Ovary (tissue), 9 donors: ENCODE data around the gene SLC7A7. TPM values are rescaled to one million over a fixed set of nuclear protein-coding genes. Genes with fewer than 3 reads are reported as not detected.
A peak's percentile ranks its signal among the peaks of the same experiment; 100 is the strongest.
"Not testable (repeated sequence)": the region's sequence is repeated elsewhere in the genome, so short reads cannot be mapped to it uniquely, and the experiment has no call there.

Experiments used
- DNase-seq, 5 donors: peaks; one replicate each; pipeline ENCODE4 v3.0.0-alpha.2; 2019 to 2020
- H3K27ac ChIP-seq, 2 donors: fragments of 200-600 bp; one replicate each; pipeline versions ENCODE4 v1.5.1 to v1.8.0; 2019 to 2022
- H3K27me3 ChIP-seq: fragments of 200-600 bp; one replicate; pipeline ENCODE4 v1.8.0; 2022
- H3K36me3 ChIP-seq: fragments of 200-600 bp; sonication (generic); one replicate; pipeline ENCODE4 v1.5.1; 2019
- H3K4me1 ChIP-seq: one replicate; pipeline ENCODE4 v1.8.1; 2013; ENCODE audit warnings: mild to moderate bottlenecking, moderate library complexity; ENCODE audit not compliant: insufficient read depth
- H3K4me3 ChIP-seq: fragments of 200-600 bp; sonication (generic); one replicate; pipeline ENCODE4 v1.5.1; 2017
- H3K9me3 ChIP-seq, 2 donors: fragments of 200-600 bp in 1 of 2; sonication (generic) in 1 of 2; one replicate each; pipeline versions ENCODE4 v1.5.1 to v1.8.1; 2013 to 2019; ENCODE audit warnings: mild to moderate bottlenecking in 1 of 2, moderate library complexity in 1 of 2
- CTCF ChIP-seq, 3 donors: fragments of 450-650 bp in 2 of 3; fragments of 200-600 bp in 1 of 3; IDR thresholded peaks; one replicate each; pipeline versions ENCODE4 v1.5.1 to v1.8.0; 2016 to 2022; ENCODE audit warnings: antibody characterized with exemption in 3 of 3, mild to moderate bottlenecking in 1 of 3
- EP300 ChIP-seq: sonication (generic); formaldehyde crosslinking; IDR thresholded peaks from one replicate; pipeline ENCODE4 v1.6.1; 2017; ENCODE audit warnings: antibody characterized with exemption
- POLR2A ChIP-seq: fragments of 450-650 bp; IDR thresholded peaks from one replicate; pipeline ENCODE4 v1.6.1; 2017; ENCODE audit warnings: antibody characterized with exemption, mild to moderate bottlenecking, moderate library complexity
- WGBS, 3 donors: extraction: QIAGEN DNeasy Blood & Tissue Kit in 1 of 3; methylation state at CpG; one replicate each; pipeline versions ENCODE4 v1.1.5 to v1.1.7; 2013 to 2017; 5-methylcytosine and 5-hydroxymethylcytosine counted together
- intact Hi-C, 4 donors: fragments of 100-400 bp; cut with DNase I; formaldehyde crosslinking; loops; one replicate each; pipeline versions ENCODE4 v1.11.0 to v1.15.1; 2022 to 2023
- polyA plus RNA-seq, 2 donors: library from polyadenylated mRNA; stranded (reverse); fragments of 200-250 nt in 1 of 2; fragments of 350-450 nt in 1 of 2; fragmentation: Illumina TruSeq in 1 of 2; extraction: RNeasy Lipid Tissue Mini Kit (QIAGEN cat#74804) in 1 of 2; gene quantifications; one replicate each; pipeline ENCODE4 v1.2.3, GENCODE V29; 2013 to 2014
- total RNA-seq, 7 donors: library from RNA; depleted of rRNA in 2 of 7; stranded (reverse); fragments of >200 nt in 2 of 7; fragmentation: NEBNext Ultra II Directional in 3 of 7; extraction: Animal tissue kit (Norgen Biotek cat#: 25700) in 3 of 7; gene quantifications; one replicate each; pipeline versions ENCODE4 v1.1.0 to v1.2.4, GENCODE V29; 2016 to 2023
- donor health status: DM: no; HTN: no; CAD: no; lungs with moderate emphysema.
- donor health status: DM: no; HTN: no; CAD: no.
- donor health status: Bipolar disorder and iron deficiency.
- donor health status: DM: yes; HTN: yes; CAD: no.
- donor health status: DM: no; HTN: no; CAD: no.
- donor health status: DM: yes; HTN: yes; CAD: no.

The SLC7A7 gene
- total and polyA plus RNA-seq, 9 donors, result 0.91 to 25.0 (median 5.1) TPM

DNA sequence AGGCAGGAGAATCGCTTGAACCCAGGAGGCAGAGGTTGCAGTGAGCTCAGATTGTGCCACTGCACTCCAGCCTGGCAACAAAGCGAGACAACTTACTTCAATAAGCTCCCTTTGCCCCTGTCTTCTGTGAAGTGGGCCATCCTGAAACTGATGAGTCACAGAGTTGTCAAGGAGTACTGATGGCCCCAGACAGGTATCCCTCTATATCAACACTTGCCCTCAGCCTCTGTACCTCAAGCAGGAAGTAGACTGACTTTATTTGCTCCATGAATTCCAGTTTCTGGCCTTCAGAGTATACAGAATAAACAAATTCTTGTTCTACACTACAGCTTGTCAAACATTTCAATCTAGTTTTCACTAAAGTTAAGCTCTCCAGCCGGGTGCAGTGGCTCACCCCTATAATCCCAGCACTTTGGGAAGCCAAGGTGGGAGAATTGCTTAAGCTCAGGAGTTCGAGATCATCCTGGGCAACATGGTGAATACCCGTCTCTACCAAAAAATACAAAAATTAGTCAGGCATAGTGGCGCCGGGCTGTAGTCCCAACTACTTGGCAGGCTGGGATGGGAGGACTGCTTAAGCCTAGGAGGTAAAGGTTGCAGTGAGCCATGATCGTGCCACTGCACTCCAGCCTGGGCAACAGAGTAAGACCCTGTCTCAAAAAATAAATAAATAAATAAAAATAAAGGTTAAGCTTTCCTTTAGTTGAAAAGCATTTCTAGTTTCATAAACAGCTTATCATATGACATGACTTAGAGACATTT lies 39.9 kb upstream of the SLC7A7 start:
- no peaks in the 10 kb centered on the region for H3K27me3 ChIP-seq
- TF ChIP-seq POLR2A, result no peak
- TF ChIP-seq EP300, result no peak
- TF ChIP-seq CTCF (IDR thresholded peaks at IDR 0.05), result no peak
- WGBS, 3 donors, result 94 to 96% (median 95%) methylated on average over 8 of the region's 8 CpGs
- no peak for DNase-seq
- H3K9me3 ChIP-seq, result no peaks in the 10 kb centered on the region
- H3K27ac ChIP-seq, result no peak overlapping the region
- no peak overlapping the region for H3K4me3 ChIP-seq
- intact Hi-C loops, result loop anchor here in 1 of 4 donors (5.0 to 10.0 kb wide), 2 partner anchors 33 to 290 kb away; no protein-coding TSS in a partner anchor
- H3K36me3 ChIP-seq, result no peaks in the 10 kb centered on the region
- H3K4me1 ChIP-seq, result peaks cover 13% of the 10 kb centered on the region

DNA sequence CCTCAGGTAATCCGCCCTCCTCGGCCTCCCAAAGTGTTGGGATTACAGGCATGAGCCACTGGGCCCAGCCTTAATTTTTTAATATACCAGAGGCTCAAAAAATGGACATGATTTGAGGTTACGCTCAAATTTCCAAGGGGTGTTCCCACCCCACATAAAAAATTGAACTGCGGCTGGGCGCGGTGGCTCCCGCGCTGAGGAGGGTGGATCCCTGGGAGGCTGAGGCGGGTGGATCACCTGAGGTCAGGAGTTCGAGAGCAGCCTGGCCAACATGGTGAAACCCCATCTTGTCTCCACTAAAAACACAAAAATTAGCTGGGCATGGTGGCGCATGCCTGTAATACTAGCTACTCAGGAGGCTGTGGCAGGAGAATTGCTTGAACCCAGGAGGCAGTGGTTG lies 39.1 kb upstream of the SLC7A7 start:
- H3K36me3 ChIP-seq, DNase-seq, H3K9me3 ChIP-seq, H3K27ac ChIP-seq, H3K4me3 ChIP-seq, H3K27me3 ChIP-seq: not testable (repeated sequence)
- 96 to 97% (median 97%) methylated on average over 11 of the region's 11 CpGs for WGBS, 3 donors
- peaks cover 19% of the 10 kb centered on the region for H3K4me1 ChIP-seq
- intact Hi-C loops, result loop anchor here in 1 of 4 donors (10.0 kb wide), 1 partner anchor 289 kb away; no protein-coding TSS in a partner anchor

GRCh38 chr14:22852940-22853767 lies 37.9 kb upstream of the SLC7A7 start:
- intact Hi-C loops, result loop anchor here in 3 of 4 donors (2.0 to 10.0 kb wide), 3 partner anchors 16 to 288 kb away; partner anchors contain the start of gene MMP14 (in 2 of the 3)
- peak overlapping the region; percentile 31 for H3K4me3 ChIP-seq

GRCh38 chr14:22852599-22852939 lies 37.3 kb upstream of the SLC7A7 start:
- Histone ChIP-seq H3K27ac (peak overlapping the region in 1 of 2 donors; percentile 20), H3K4me3 (no peak overlapping the region), H3K27me3 (no peaks in the 10 kb centered on the region), H3K4me1 (peaks cover 26% of the 10 kb centered on the region), H3K9me3 (no peaks in the 10 kb centered on the region), H3K36me3 (no peaks in the 10 kb centered on the region)
- intact Hi-C loops, result loop anchor here in 3 of 4 donors (2.0 to 10.0 kb wide), 3 partner anchors 16 to 288 kb away; partner anchors contain the start of gene MMP14 (in 2 of the 3)
- 73 to 81% (median 78%) methylated on average over 2 of the region's 2 CpGs for WGBS, 3 donors
- no peak for DNase-seq
- TF ChIP-seq POLR2A (no peak), CTCF (IDR thresholded peaks at IDR 0.05) (no peak), EP300 (no peak)

More at GRCh38 chr14:22852940-22853767, 37.9 kb upstream of the SLC7A7 start:
- Histone ChIP-seq H3K9me3 (no peaks in the 10 kb centered on the region), H3K27ac (peak overlapping the region in 1 of 2 donors; percentile 20), H3K36me3 (no peaks in the 10 kb centered on the region), H3K4me1 (peaks cover 23% of the 10 kb centered on the region), H3K27me3 (no peaks in the 10 kb centered on the region)
- peak; percentile 86 to 97 (median 94) for DNase-seq
- 1 to 2% (median 1%) methylated on average over 19 to 20 of the region's 20 CpGs for WGBS, 3 donors
- TF ChIP-seq EP300 (no peak), CTCF (IDR thresholded peaks at IDR 0.05) (peak; percentile 80 to 98 (median 97)), POLR2A (peak; percentile 24)

DNA sequence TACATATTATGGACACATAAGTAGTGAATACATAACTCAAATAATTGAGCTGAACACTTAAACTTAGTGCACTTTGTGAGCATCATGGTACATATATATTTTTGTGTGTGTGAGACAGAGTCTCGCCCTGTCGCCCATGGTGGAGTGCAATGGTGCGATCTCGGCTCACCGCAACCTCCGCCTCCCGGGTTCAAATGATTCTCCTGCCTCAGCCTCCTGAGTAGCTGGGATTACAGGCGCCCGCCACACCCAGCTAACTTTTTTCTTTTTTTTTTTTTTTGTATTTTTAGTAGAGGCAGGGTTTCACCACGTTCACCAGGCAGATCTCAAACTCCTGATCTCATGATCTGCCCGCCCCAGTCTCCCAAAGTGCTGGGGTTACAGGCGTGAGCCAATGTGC lies 36.9 kb upstream of the SLC7A7 start:
- H3K36me3 ChIP-seq, H3K27me3 ChIP-seq, H3K4me3 ChIP-seq, DNase-seq, H3K9me3 ChIP-seq: not testable (repeated sequence)
- peak overlapping the region in 1 of 2 donors; percentile 96 for H3K27ac ChIP-seq
- intact Hi-C loops, result loop anchor here in 3 of 4 donors (2.0 to 10.0 kb wide), 3 partner anchors 15 to 287 kb away; partner anchors contain the start of gene MMP14 (in 2 of the 3)
- peaks cover 26% of the 10 kb centered on the region for H3K4me1 ChIP-seq
- WGBS, 3 donors, result 76 to 87% (median 84%) methylated on average over 10 to 12 of the region's 12 CpGs
